GM10248 (cell line): Measurements from ENCODE around the gene PPFIA1.

ENCODE experiments used
- CTCF ChIA-PET: fragments of 300-600 bp; sonication (Branson Sonifier 250); formaldehyde crosslinking; extraction: SDS; loops from one replicate; lab custom pipeline; 2021; ENCODE audit warnings: antibody characterized with exemption; lab: Yijun Ruan, JAX
- POLR2A ChIA-PET: fragments of 350-650 bp; sonication (Branson Sonifier 250); formaldehyde crosslinking; extraction: SDS; loops from one replicate; lab custom pipeline; 2020; ENCODE audit warnings: antibody characterized with exemption; lab: Yijun Ruan, JAX
- DNase-seq: peaks from one replicate; pipeline ENCODE4 v3.0.0; 2012; ENCODE audit errors: extremely low spot score
- TF ChIP-seq, protein P1 (sequence below): IDR thresholded peaks from 2 replicates; pipeline ENCODE4 v1.5.1; 2012; ENCODE audit warnings: mild to moderate bottlenecking, low read depth; ENCODE audit errors: extremely low read depth, missing control alignments, control extremely low read depth

PPFIA1 gene

DNA sequence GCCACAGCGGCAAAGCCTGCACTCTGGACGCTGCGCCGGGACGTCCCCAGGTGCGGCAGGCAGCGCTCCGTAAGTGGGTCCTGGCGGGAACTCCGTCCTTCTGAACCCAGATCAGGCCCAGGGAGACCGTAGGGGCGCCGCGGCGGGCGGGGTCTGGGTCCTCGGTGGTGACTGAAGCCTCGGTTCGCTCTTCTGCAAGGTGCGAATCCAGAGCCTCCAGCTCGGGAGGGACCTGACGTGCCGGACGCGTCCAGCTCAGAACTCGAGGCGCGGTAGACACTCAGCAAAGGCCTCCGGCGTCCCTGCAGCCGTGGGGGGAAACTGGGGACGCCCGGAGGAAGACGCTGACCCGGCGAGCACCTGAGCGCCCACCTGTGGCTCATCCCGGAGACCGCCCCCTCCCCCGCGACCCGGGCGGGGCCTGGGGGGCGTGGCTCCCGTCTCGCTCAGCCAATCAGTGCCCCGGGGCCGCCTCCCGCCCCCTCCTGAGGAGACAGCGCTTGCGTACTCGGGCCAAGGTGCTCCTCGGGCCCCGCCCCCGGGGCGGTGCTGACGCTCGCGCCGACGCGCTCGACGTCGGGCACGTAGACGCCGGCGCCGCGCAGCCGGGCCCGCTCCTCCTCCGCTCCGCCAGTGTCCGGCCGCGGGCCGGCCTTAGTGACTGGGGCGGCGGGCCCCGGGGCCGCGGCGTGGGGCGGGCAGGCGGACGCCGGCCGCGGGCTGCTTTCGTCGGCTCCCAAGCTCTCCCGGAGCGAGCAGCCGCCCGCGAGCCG, at the start of gene PPFIA1:
Gene PPFIA1 (plus strand): TSS at position 587 of the 773 bp plus-strand sequence. CDS start 1,483 bp downstream, outside the sequence.
- ChIA-PET POLR2A (no interaction called here), CTCF (interaction anchor here (1.1 kb wide), 1 partner anchor 9 kb away, joined by 3 read pairs; no protein-coding TSS in a partner anchor)
- TF ChIP-seq, protein P1, sequence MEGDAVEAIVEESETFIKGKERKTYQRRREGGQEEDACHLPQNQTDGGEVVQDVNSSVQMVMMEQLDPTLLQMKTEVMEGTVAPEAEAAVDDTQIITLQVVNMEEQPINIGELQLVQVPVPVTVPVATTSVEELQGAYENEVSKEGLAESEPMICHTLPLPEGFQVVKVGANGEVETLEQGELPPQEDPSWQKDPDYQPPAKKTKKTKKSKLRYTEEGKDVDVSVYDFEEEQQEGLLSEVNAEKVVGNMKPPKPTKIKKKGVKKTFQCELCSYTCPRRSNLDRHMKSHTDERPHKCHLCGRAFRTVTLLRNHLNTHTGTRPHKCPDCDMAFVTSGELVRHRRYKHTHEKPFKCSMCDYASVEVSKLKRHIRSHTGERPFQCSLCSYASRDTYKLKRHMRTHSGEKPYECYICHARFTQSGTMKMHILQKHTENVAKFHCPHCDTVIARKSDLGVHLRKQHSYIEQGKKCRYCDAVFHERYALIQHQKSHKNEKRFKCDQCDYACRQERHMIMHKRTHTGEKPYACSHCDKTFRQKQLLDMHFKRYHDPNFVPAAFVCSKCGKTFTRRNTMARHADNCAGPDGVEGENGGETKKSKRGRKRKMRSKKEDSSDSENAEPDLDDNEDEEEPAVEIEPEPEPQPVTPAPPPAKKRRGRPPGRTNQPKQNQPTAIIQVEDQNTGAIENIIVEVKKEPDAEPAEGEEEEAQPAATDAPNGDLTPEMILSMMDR: no peak
- DNase-seq: peak; percentile 100

DNA sequence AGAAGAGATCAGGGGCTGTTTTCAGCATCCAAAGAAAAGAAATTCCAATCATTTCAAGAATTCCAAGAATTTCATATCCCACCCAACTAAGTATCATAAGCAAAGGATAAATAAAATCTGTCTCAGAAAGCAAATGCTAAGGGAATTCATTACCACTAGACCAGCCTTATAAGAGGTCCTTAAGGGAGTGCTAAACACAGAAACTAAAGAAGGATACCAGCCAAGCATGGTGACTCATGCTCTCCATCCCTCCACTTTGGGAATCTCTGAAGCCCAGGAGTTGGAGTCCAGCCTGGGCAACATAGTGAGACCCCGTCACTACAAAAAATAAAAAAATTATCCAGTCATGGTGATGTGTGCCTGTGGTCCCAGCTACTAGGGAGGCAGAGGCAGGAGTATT, 49.6 kb upstream of the PPFIA1 start:
- DNase-seq: no peak
- POLR2A ChIA-PET: no interaction called here
- TF ChIP-seq, protein P1: no peak
- CTCF ChIA-PET: no interaction called here

DNA sequence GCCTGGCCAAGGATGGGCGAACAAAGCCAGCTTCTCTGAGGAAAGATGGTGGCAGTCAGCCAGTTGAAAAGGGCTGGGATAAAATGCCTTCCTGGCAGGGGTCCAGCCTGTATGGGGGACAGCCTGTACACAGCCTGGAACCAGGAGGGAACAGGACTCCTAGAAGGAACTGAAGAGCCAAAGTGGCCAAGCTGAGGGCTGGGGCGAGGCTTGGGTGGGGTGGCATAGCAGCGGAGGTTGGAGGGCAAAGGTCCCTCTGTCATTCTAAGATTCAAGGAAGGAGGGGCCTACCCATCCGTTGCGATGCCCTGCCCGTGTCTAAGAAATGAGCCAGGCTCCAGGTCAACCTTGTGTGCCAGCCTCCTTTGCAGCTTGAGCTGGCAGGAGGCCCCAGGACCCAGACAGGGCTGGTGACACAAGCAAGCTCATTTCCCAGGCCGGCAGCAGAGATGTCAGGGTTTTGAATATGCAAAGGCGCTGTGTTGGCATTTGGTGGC, 44.8 kb upstream of the PPFIA1 start:
- TF ChIP-seq, protein P1: no peak
- ChIA-PET POLR2A (no interaction called here), CTCF (no interaction called here)
- DNase-seq: no peak

DNA sequence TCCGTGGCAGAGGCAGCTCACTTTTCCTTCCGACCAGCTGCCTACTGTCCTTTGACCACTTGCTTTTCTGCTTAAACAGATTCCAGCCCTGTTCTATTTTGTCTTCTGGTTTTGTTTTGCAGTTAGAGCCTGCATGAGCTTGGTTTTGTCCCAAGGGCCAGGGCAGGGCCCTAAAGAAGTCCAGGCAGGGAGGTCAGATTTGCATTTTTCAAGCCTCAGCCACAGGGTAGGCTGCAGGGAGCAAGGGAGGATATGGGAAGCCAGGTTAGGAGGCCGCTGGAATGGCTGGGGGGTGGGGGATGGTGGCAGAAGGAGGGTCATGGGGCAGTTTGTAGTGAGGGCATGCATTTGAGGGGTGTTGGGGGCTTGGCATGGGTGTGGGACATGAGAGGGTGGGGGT, 44.3 kb upstream of the PPFIA1 start:
- TF ChIP-seq, protein P1: no peak
- DNase-seq: no peak
- CTCF ChIA-PET: no interaction called here
- POLR2A ChIA-PET: no interaction called here

DNA sequence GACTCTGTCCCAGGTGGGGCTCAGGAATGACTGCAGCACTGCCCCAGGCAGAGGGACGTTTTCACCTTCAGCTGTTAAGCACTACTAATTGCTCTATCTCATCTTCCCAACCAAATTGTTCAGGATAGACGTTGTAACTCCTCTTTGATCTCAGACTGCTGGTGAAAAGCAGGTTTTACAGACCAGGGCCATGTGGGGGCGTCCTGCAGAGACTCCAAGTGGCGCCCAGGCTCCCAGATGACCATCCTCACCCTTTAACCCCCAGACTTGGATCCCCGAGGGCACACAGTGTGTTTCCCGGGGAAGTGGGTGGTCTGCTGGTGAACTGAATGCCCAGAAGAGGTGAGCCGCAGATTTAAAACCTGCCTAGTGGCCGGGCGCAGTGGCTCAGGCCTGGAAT, 43.5 kb upstream of the PPFIA1 start:
- POLR2A ChIA-PET: no interaction called here
- no peak for DNase-seq
- TF ChIP-seq, protein P1: no peak
- CTCF ChIA-PET: no interaction called here

DNA sequence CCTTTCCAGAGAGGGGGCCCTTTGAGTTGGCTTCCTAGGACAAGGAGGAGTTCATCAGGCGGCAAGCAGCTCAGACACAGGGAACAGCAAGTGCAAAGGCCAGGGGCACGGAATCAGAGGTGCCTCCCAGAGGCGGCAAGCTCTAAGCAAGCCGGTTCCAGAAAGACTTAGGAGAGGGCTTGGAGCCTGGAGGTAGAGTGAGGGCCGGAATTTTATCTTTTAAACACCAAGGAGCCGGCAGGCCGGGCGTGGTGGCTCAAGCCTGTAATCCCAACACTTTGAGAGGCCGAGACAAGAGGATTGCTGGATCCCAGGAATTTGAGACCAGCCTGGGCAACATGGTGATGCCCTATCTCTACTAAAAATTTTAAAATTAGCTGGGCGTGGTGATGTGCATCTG, 40.8 kb upstream of the PPFIA1 start:
- POLR2A ChIA-PET: no interaction called here
- CTCF ChIA-PET: no interaction called here
- no peak for DNase-seq
- TF ChIP-seq, protein P1: no peak
